GM20431 (cell line): ENCODE results near the gene ARSI.

Experiments used
- in situ Hi-C: fragments of 300-500 bp; cut with MseI, MboI; formaldehyde crosslinking; loops from one replicate; pipeline ENCODE4 v1.15.0; 2020; ENCODE audit warnings: low sequenced_read_pairs; ENCODE audit not compliant: unreplicated experiment

The ARSI gene

DNA sequence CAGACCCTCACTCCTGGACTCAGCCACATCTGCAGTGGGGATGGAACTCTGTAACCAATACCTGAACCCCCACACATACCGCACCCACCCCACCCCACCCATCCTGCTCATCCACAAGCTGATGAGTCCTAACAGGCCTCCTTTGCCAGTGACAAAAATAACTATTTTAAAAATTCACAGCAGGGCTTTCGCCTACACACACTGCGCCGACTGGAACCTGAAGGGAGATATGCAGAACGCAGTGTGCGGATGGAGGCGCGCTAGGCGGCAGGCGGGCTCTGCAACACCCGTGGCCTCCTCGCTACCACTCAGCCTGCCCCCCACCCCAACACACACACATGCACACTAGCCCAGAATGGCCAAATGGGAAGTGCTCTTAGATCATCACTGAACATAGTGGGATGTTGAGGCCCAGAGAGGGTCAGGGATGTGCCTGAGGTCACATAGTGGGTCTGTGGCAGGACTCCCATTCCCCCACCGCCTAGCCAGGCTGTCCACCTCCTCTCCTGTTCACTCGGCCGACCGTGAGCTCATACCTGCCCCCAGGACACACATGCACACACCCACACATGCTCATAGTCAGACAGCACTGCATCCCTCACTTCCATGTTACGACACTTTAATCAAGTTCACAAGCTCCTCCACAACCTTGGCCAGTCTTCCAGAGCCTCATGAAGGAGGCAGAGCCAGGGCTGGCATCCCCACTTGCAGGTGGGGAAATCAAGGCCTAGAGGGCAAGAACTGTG, 6.8 kb downstream of the ARSI start:
- in situ Hi-C loops: no loop called here

DNA sequence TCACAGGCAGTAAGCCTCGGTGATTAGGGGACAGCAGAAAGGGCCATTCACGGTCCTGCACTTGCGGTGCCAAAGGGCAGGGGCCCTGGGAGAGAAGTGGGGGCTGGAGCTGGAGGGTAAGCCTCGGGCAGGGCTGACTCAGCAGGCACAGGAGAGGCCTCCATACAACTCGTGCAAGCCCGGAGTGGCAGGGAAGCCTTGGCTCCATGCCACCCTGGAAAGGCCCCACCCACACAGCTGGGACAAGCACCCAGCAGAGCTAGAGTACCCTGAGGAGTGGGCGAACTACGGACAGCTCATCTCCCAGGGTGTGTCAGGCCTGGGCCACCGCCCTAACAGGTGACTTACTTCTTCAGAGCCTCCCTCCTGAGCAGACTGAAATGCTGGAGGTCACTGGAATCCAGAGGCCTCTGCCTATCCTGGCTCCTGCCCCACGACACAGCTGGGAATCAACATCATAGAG, 7.5 kb downstream of the ARSI start:
- in situ Hi-C loops: no loop called here

DNA sequence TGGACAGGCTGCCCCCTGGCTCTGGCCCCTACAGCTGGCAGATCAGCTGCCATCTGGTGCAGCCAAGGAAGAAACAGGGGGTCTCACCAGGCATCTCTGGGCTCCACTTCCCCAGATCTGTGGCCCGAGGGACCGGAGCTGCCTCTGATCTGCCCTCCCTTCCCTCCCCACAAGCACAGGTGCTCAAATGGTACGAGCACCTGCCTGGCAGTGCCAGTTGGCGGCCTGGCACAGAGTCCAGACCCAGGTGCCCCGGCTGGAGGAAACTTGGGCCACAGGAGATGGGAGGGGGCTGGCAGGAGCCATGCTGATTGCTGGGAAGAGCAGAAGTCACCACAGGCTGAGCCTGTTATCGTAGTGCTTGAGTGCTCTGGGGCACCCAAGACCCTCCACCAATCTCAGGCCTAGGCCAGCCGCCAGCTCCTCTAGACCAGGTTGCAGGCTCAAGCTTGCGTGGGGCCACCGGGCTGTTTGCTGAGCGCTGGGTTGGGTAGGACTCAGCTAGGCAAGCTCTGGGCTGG, 8.1 kb downstream of the ARSI start:
- in situ Hi-C loops: no loop called here

DNA sequence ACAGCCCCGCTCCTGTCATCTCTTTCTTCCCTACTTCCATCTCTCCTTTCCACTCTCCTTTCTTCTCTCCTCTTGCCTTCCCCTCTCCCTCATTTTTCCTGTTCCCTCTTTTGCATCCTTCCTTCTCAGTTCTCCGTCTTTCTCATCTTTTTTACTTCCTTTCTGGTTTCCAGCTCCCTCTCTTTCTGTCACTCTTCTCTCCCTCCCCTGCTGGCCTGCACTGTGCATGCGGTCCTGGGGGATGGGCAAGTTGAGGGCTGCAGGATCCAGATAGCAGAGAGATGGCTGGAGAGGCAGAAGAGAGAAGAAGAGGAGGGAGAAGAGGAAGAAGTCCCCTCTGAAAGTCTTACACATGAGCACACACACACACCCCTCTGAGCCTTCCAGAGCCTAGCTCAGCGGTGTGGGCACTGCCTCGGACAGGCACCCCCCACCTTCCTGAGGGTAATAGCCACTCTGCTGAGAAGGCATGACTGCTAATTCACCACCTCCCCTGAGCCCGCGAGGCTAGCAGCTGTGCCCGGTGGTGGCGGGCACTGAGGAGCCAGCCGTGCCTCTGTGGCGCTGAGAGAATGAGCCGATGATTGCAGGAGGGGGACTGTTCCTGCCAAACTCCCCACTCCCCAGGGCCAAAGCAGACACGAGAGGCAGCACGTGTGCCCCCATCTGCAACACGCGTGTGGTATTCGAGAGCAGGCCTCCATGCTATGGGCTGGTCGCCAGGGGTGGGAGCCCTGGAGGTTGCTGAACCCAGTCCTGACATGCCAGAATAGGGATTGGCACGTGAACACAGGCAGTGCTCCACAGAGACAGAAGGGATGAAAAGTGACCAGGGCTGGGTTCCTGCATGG, 9.4 kb downstream of the ARSI start:
- in situ Hi-C loops: no loop called here

DNA sequence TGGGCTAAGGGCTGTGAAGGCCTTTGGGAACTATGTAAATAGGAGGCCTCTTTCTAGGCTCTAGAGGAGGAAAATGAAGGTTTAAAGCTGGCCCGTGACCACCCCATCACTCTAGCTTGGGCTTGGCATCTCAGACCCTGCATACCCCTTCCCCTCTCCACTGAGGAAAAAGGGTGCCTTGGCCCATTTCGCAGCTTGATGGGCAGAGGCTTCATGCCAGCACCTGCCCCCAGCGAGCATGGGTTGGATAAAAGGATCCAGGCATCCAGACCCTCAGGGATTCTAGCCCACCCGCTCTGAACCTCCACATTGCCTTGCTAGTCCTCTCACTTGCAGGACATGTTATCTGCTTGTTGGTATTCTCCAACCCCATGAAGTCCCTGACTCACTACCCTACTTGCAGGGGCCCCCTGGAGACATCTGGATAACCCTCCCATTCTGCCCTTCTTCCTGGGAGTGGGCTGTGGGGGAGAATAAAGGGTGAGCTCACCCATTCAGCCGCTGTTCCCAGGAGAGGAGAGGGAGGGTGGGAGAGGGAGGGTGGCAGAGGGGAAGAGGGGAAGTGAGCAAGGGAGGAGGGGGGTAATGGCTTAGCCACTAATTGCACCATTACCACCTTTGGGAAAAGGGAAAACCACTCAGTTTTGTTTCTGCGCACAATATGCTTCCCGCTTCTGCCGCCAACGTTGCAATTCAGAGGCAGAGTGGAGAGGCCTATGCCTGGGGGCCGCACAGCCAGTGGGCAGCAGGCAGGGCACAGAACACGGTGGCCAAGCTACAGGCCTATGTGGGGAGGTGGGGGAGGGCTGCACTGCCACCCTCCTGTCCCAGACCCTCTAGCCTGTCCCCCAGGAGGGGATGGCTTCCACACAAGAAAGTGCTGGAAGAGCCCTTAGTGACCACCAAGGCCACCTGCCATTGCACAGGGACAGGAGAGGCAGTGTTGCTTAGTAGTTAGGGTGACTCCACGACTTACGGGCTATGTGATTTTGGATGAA, 11.0 kb downstream of the ARSI start:
- in situ Hi-C loops: no loop called here

DNA sequence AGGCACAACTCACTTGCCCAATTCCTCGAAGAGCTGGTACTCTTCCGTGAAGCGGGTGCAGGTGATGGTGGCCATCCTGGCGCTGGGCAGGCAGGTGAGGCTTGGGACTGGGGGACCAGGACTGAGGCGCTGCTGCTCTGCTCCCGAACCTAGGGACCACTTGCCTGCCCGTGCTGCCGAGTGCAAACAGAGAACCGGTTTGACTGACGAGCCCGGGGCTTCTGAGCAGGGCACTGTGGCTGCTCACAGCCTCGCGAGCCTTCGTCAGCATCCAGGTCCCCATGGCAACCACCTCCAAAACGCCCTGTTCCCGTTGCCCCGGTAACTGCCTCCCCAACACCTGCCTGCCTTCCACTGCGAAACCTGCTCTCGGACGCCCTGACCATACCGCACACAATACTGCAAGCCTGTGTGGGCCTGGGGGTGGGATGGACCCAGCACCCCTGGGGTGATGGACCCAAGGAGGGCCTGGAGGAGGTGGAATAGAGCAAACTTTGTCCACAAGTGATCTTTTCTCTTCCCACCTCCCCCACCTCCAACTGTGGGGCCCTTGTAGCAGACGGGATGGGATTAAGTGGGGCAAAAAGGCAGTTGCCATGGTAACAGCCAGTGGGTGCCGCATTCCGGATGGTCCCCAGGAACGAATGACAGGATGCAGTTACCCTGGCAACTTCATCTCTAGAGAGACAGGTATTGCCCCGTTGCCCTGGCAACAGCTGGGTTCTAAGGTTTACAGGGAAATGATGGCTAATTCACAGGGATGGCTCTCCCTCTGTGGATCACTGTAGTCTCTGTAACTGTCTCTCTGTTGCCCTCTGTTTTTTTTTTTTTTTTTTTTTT, 12.9 kb downstream of the ARSI start, which contains the start of gene CAMK2A:
CAMK2A (minus strand) TSS at position 223 of the 840 bp plus-strand sequence; CDS start at position 75, 148 bp downstream.
- in situ Hi-C loops: no loop called here

DNA sequence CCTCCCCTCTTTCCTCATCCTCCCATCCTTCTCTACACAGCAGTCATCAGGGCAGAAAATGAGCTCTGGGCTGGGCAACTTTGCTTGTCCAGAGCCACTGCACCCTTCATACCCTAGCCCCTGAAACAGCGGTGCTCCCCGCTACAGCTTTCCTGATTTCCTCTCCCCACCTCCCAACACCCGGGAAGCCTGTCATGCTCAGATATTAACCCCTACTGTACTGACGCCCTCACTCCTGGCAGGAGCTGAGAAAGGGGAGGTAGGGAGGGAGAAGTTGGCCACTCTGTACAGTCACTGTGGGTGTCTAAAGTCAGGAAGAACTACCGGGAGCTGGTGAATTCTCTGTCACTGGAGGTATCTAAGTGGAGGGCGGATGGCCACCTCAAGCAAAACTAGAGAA, 13.9 kb downstream of the ARSI start:
- in situ Hi-C loops: no loop called here

DNA sequence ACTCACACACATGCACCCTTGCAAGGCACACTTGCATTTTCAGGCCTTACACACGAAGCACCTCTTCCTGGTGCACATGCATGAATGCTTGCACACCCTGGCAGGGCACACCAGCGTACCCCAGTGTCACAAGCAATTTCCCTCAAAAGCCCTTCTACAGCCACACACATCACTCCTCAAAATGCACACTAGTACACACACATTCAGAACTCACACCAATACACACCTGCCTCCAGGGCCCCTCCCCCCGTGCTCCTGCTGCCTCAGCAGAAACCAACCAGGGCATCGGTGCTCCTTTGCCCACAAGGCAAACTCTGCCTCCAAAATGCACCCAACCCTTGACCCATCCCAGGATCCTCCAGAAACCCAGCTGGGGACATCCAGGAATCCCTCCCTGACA, 14.3 kb downstream of the ARSI start:
- in situ Hi-C loops: no loop called here

DNA sequence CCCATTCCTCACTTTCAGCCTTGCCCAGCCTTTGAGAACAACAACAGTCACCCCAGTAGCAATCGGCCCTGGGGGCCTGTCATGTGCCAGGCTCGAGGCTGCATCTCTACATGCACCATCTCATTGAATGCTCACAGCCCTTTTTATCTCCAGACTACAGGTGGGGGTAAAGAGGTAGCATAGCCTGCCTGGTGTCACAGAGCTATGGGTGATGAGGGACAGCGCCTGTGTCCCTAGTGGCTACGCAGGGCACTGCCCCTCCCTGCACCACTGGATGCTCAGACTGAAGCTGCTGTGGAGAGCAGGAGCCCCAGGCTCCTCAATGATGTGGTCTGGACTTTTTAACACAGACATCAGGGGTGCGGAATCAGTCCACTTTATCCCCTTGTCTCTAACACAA, 15.9 kb downstream of the ARSI start:
- in situ Hi-C loops: no loop called here

DNA sequence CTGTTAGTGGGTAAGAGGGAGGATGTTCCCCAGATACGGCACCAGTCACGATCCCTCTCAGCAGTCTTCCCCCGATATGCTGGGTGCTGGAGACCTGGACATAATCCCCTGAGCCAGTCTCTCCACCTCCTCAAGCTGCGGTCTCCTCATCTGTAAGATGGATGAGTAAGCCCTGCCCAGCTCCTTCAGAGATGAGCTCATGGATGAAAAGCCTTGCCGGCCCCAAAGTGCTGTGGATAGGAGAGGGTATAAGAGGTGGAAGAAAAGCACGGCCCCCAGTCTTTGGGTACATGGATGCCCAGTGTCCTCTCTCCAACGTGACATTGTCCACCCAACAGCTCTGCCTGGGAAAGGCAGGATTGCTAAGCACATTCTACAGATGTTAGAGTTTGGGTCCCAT, 17.6 kb downstream of the ARSI start:
- in situ Hi-C loops: no loop called here

DNA sequence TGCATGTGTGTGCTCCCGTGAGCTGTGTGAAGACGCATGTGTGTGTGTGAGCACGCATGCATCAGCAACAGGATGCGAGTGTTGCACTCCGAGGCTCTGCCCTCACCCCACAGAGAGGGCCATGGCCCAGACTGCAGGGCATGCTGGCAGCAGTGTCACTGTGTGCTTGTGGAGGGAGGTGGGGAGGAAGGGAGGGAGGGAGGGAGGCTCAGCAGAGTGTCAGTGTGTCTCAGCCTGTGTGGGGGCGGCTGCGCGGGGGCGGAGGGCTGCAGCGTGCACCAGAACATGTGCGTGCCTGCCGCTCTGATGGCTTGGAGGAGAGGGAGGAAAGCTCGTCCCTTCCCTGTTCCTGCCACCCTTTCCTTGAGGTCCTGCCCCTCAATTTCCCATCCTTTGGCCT, 18.4 kb downstream of the ARSI start:
- in situ Hi-C loops: no loop called here

DNA sequence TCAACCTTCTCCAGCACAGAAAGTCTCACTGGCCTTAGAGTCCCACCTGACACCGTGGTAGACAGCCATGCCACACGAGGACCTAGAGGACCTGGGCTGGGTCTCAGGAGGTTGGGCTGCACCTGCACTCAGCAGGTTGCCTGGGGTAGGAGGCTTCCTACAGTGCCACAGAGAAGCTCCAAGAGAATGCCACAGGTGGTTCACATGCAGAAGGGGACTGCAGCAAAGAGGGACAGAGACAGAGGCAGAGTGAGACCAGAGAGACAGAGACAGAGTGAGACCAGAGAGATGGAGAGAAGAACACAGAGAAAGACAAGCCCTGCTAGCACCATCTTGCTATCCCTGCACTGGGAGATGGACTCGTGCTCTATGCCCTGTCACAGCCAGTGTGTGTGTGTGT, 18.8 kb downstream of the ARSI start:
- in situ Hi-C loops: no loop called here

DNA sequence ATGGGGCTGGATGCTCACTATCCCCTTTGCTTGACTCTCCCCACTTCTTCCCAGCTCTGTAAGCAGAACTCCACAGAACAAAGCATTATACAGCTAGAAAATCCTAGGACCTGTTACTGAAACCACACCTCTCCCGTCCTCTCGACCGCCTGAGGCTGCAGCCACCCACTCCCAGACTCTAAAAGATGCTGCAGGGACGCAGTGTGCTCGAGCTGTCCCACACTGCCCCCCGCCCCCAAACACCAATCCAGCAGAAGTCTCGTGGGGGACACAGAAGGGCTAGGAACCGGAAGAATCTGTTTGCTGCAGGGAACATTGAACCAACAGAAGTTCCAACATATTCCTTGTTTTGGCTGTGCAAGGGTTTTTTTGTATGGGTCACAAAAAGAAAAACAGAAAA, 20.7 kb downstream of the ARSI start:
- in situ Hi-C loops: no loop called here

DNA sequence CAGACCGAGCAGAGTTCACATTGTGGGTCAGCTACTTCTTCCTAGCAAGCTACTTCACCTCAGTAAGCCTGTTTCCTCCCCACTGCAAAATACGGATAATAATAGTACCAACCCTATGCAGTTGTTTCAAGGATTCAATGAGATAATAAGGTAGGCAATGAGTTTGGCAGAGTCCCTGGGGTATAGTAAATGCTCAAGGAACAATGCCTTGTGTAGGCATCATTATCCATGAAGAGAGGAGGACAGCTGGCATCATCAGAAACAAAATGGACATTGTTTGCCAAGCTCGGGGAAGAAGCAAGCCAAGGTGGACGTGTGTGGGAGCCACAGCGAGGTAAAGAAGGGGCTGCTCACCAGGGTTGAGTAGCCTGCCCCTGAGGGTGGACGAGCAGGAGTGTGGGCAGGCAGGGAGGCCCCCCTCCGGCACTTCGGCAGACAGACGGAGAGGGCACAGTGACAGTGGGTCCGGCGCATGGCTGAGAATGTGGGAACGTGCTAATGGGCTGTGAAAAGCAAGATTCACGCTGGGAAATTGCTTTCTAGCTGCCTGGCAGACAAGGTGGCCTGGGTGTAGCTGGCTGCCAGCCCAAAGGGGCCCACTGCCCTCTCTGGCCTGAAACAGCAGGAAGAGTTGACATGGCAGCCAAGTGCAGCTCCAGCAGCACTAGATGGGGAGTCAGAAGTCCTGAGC, 23.2 kb downstream of the ARSI start:
- in situ Hi-C loops: no loop called here

DNA sequence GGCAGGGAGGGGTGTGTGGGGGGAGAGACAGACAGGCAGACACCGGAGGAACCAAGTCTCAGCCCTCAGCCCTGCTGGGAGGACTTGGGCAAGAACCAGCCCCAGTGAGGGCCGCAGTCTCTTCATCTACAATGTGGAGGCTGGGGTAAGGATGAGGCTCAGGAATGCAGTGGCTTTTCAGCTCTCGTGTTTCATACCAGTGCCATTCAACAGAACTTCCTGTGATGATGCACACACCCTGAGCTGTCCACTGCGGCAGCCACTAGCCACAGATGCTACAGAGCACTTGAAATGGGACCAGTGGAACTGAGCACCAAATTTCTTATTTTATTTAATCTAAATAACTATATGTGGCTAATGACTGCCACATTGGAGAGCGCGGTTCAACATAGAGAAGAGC, 23.8 kb downstream of the ARSI start:
- in situ Hi-C loops: no loop called here

DNA sequence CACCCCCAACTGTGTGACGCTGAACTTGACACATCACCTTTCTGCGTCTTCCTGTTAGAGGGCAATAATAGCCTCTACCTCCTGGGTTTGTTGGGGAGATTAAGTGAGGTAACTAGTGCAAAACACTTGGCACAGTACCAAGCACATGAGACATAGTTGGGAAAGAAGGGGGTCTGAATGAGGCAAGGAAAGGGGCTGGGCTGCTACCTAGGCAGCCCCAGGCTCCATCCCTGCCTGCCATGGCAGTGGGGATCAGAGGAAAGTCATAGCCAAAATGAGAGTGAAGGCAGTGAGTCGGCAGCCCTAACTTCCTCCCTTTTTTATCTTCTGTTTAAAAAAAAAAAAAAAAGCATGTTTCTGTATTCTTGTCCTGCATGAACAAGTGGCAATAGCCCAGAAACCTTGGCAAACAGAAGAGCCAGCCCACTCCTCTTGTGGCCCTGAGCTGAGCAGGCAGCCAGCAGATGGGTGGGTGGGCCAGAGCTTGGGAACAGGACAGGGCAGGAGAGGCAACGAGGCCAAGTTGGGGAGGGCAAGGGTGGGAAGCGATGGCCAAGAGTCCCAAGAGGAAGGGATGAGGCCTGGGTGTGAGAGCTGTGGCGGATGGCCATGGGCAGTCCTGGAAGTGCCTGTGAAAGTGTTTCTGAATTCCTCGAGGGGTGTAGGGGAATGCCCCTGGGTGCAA, 24.5 kb downstream of the ARSI start:
- in situ Hi-C loops: no loop called here

DNA sequence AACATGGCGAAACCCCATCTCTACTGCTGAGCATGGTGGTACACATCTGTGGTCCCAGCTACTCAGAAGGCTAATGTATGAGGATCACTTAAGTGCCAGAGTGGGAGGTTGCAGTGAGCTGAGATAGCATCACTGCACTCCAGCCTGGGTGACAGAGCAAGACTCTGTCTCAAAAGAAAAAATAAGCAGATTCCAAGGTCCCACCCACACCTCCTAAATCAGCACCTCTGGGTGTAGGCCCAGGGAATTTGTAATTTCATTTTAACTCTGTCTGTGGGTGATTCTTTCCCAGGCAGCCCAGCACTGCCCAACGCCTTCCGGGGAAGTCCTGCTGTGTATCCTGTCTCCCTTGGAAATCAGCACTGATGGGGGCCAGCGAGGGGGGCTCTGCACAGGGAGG, 25.7 kb downstream of the ARSI start:
- in situ Hi-C loops: no loop called here

DNA sequence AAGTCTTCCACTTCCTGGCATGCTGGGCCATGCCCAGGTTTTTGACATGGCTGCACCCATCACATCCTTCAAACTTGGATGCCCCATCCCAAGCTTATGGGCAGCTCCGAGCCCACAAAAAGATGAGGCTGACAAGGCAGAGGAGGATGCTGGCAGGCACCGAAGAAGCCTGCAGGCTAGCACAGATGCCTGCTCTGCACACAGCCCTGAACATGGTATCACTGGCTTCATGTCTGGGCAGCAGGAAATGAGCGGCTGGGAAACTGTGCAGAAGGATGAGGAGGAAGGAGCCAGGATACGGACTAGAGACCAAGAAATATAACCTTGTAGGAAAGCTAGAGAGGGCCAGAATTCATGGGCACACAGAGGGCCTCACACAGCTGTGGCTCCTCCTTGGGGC, 27.9 kb downstream of the ARSI start:
- in situ Hi-C loops: no loop called here
